HG03565 (cell line): ENCODE data around the gene THSD4.

ENCODE experiments used
- ATAC-seq: cut with Tn5 transposase; IDR thresholded peaks from one replicate; pipeline ENCODE4 v1.9.1; 2021; ENCODE audit warnings: mild to moderate bottlenecking, moderate library complexity; ENCODE audit not compliant: unreplicated experiment

The THSD4 gene

GRCh38 chr15:71341811-71342550 lies 226.7 kb downstream of the THSD4 start:
- ATAC-seq, result no peak

GRCh38 chr15:71342658-71343057 lies 227.4 kb downstream of the THSD4 start:
- ATAC-seq, result no peak

- ATAC-seq, result no peak
Observed at GRCh38 chr15:71344316-71344715, 229.0 kb downstream of the THSD4 start.

- no peak for ATAC-seq
Observed at GRCh38 chr15:71345186-71345585, 229.9 kb downstream of the THSD4 start.

GRCh38 chr15:71346464-71346863 lies 231.2 kb downstream of the THSD4 start:
- ATAC-seq, result no peak

- ATAC-seq, result no peak
Observed at GRCh38 chr15:71348597-71348996, 233.3 kb downstream of the THSD4 start.

GRCh38 chr15:71349336-71349735 lies 234.1 kb downstream of the THSD4 start:
- ATAC-seq, result no peak

- ATAC-seq, result no peak
Observed at GRCh38 chr15:71349736-71350526, 234.7 kb downstream of the THSD4 start.

- ATAC-seq, result no peak
Observed at GRCh38 chr15:71350622-71351378, 235.5 kb downstream of the THSD4 start.

- no peak for ATAC-seq
Observed at GRCh38 chr15:71352125-71352524, 236.9 kb downstream of the THSD4 start.

GRCh38 chr15:71352765-71353164 lies 237.5 kb downstream of the THSD4 start:
- ATAC-seq, result no peak

GRCh38 chr15:71353171-71353570 lies 237.9 kb downstream of the THSD4 start:
- no peak for ATAC-seq

- no peak for ATAC-seq
Observed at GRCh38 chr15:71355268-71355667, 240.0 kb downstream of the THSD4 start.

GRCh38 chr15:71357321-71357732 lies 242.1 kb downstream of the THSD4 start:
- ATAC-seq, result no peak

- ATAC-seq, result no peak
Observed at GRCh38 chr15:71357967-71358366, 242.7 kb downstream of the THSD4 start.

GRCh38 chr15:71359246-71359645 lies 244.0 kb downstream of the THSD4 start:
- ATAC-seq, result no peak

GRCh38 chr15:71362556-71362955 lies 247.3 kb downstream of the THSD4 start:
- no peak for ATAC-seq

- no peak for ATAC-seq
Observed at GRCh38 chr15:71362987-71363968, 248.0 kb downstream of the THSD4 start.

GRCh38 chr15:71364117-71364584 lies 248.9 kb downstream of the THSD4 start:
- ATAC-seq, result no peak

- ATAC-seq, result no peak
Observed at GRCh38 chr15:71366522-71366921, 251.3 kb downstream of the THSD4 start.
